NCI-H1694 (cell line): ENCODE results near the gene CYB5D1.

Experiments
- DNase-seq: peaks from one replicate; lab custom pipeline; 2025; lab: John Stamatoyannopoulos, UW

The CYB5D1 gene

GRCh38 chr17:7833795-7834541 is 23.8 kb upstream of the CYB5D1 start, which contains the start of gene KDM6B:
Gene KDM6B (plus strand): TSS chr17:7834217. CDS start chr17:7845555, 11,338 bp downstream.
- peak; percentile 87 for DNase-seq

- no peak for DNase-seq
These were observed 23.3 kb upstream of the CYB5D1 start for GRCh38 chr17:7834542-7834956.

GRCh38 chr17:7834957-7835813 is 22.6 kb upstream of the CYB5D1 start:
- peak; percentile 97 for DNase-seq

DNA sequence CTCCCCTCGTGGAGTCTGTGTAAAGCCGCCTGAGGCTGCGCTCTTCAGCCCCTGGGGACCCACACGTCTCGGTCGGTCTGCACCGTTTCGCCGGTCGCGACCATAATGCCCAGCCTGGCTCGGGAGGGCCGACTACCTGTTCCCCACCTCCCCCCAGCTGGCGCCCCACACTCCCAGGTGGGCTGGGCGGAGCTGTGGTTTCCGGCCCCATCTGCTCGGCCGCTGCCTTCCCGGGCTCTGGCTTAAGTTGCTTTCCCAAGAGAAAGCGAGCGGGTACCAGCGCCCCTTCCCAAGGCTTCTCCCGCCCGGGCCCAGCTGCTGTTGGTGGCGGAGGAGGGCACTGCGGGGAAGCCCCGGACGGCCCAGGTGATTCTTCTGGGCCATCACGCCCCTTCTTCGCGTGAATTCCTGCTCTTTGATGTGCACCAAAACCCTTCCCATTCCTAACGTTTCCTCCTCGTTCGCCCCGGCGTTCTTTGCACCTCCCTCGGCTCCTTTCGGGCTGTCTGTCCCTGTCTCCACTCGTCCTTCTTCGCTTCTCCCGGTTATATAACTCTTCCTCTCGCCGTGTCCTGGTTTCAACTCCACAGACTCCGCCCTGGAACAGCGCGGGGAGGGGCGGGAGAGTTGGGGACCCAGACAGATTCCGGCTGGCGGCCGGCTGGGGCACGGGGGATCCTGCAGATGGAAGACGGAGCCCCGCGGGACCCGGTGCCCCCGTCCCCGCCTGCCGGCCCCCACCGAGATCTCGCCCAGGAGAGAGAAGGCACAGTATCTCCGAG is 21.8 kb upstream of the CYB5D1 start:
- DNase-seq, result peak; percentile 90

GRCh38 chr17:7836596-7837407 is 21.0 kb upstream of the CYB5D1 start:
- DNase-seq, result peak; percentile 97

GRCh38 chr17:7837408-7838088 is 20.3 kb upstream of the CYB5D1 start:
- DNase-seq, result peak; percentile 30

DNA sequence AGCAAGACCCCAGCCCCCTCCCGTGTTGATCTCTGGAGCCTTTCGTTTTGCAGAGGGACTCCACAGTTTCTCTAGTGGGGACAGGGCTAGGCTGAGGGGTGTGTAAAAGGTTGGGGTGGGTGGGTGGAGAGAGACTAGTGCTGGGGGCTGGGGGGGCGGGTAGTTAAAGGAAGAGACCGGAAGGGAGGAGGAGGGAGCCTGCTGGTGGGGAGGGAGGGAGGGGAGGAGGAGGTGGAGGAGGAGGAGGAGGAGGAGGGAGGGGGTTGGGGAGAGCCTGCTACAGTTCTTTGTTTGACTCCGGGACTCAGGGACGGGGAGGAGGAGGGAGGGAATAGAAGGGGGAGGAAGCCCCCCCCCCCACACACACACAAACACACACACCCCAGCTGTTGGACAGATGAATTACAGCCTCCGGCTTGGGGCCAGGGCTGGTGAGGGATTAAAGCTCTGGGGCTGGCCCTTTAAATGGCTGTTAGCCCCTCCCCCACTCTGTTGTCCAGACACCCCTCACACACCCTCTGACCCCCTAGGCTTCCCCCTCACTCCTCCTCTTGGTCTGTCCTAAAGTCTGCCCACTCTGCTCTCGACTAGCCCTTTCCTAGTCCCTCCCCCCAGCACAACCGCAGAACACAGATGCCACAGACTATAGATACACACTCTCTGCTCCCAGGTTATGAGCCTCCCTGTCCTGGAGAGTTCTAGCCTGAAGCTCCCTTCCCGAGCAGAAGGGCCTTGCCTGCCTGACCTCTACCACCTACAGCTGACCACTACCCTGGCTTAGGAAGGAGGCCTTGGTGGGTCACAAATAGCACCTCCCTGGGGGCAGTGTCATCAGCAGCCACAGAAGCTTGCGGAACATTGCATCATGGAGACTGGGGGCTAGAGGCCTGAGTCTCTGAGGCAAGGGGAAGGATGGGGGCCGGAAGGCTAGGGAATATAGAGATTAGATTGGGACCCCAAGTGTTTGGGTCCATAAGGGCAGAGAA is 19.4 kb upstream of the CYB5D1 start:
- DNase-seq, result peak; percentile 32

DNA sequence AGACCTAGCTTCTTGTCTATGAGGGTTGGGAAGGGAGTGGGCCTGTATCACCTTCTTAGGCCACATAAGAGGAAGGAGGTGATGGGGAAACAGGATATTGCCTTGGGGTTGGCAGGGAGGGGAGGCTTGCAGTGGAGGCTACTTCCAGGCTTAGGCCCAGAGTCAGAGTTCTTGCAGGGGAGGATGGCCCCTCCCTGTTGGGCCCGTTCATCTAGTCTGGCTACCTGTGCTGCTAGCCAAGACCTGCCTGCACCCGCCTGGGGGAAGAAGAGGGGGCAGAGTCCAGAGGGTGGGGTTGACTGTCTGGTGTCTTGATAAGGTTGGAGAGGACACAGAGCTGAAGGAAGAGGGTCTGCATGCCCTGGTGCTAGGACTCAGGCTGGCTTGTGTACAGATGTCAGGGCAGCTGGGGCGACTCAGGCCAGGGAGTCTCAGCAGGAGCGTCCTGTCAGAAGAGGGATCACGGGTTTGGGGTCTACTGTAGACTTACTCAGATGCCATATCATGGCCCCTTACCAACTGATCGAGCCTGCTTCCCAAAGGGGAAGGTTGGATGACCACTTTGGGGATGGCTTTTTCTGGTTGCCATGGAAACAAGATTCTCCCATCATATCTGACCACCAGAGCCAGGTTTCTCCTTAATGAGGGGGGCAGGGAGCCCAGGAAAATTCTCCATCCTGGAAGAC is 18.5 kb upstream of the CYB5D1 start:
- DNase-seq, result no peak

DNA sequence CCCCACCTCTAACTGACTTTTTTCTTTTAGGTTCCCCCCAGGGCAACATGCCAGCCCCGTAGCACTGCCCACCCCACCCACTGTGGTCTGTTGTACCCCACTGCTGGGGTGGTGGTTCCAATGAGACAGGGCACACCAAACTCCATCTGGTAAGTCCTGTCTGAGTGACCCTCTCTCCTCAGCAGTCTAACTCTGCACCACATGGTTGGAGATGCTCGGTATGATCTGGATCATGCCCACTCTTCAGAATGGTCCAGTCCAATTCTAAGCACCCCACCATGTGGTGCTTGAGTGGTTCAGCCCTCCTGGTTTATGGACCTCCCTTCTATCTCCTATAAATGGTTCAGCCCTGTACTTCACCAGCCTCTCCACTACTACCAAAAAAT is 17.9 kb upstream of the CYB5D1 start:
- no peak for DNase-seq

- DNase-seq, result no peak
These were observed 17.4 kb upstream of the CYB5D1 start for GRCh38 chr17:7840441-7840840.

DNA sequence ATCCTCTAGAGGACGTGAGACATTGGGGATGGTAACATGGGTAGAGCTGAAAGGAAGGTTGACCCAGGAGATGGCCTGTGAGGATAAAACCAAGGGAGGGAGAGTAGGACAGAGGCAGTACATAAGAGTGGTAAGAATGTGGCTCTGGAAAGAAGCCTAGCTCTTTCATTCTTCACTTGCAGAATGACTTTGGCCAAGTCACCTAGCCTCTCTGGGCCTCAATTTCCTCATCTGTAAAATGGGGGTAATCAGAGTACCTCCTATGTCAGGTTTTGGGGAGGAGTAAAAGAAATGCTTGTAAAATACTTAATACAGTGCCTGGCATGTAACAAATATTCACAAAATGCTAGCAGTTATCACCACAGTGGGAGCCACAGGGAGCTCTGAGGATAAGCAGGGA is 16.9 kb upstream of the CYB5D1 start:
- no peak for DNase-seq

GRCh38 chr17:7841396-7841914 is 16.3 kb upstream of the CYB5D1 start:
- DNase-seq, result peak; percentile 46

DNA sequence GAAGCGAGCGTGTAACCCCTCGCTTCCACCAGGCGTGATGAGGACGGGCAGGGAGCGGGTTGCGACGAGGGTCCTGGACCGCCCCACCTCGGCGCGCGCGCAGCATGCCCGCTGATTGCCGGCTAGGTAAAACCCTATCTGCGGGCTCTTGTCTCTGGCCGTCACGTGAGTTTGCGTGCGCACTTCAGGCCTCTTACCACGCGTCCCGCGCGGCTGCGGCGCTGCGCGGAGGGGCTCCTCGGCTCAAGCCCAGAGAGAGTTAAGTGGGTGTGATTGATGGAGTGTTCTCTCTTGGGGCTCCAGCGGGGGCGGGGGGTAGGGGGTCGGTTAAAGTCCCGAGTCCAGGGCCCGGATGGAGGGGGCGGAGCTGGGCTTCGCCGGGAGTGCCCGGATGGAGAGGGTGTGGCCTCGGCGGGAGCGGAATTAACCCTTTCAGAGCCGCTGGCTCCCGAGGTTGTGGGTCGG is 15.9 kb upstream of the CYB5D1 start:
- peak; percentile 81 for DNase-seq

DNA sequence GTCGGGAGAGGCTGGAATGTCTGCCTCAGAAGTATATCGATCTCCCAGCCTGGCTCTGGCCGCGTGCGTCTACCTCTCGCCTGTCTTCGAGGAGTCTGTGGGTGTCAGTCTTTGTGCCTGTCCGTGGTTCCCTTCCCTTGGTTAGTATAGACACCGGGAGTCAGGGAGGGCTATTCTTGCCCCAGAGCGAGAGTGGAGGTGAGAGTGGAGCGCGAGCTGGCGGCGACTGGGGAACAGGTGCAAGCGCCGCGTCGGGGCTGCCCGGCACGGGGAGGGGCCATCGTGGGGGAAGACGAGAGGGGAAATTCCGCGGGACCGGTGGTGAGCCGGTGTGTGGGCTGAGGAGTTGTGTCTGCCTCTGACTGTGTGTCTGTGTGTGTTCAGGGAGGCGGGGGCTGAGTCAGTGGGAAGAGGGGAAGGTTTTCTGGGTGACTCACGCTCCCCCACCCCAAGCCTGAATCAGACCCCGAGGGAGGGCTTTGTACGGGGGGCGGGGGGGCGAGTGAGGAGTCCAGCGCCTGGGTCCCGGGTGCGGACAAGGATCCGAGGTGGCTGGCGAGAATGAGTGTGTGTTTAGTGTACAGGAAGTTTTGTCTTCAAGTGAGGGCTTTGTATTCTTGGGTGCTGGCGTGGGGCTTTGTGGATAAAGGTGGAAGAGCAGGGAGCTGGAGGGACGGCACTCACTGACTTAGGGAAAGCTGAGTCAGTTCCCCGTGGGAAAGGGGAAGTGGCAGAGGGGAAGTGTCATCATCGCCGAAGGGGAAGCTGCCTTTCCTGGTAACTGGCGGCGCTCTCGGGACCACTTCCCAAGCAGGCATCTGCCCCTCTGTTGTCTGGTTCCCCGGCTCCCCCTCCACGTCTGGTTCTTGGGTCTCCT is 15.2 kb upstream of the CYB5D1 start:
- DNase-seq, result no peak

GRCh38 chr17:7843257-7843535 is 14.6 kb upstream of the CYB5D1 start:
- DNase-seq, result no peak

GRCh38 chr17:7843536-7844291 is 14.1 kb upstream of the CYB5D1 start:
- DNase-seq, result peak; percentile 15
